Right atrium auricular region (tissue), 2 donors: ENCODE results near the gene JAML. TPM values are rescaled to one million over a fixed set of nuclear protein-coding genes. Genes with fewer than 3 reads are reported as not detected.

Experiments used
- DNase-seq: peaks from one replicate; pipeline ENCODE4 v3.0.0-alpha.2; 2019; ENCODE audit warnings: low spot score
- H3K27ac ChIP-seq, 2 donors: fragments of 200-600 bp; sonication (generic); 1 replicate in 1 of 2; 2 replicates in 1 of 2; pipeline ENCODE4 v1.5.1; 2016 to 2019
- H3K27me3 ChIP-seq, 2 donors: fragments of 200-600 bp; sonication (generic); one replicate each; pipeline versions ENCODE4 v1.5.1 to v1.6.0; 2017 to 2019
- H3K36me3 ChIP-seq: fragments of 200-600 bp; sonication (generic); one replicate; pipeline ENCODE4 v1.5.1; 2016
- H3K4me1 ChIP-seq, 2 donors: fragments of 200-600 bp; sonication (generic); one replicate each; pipeline versions ENCODE4 v1.5.1 to v1.6.0; 2017 to 2019
- H3K4me3 ChIP-seq, 2 donors: fragments of 200-600 bp; sonication (generic); 1 replicate in 1 of 2; 2 replicates in 1 of 2; pipeline ENCODE4 v1.5.1; 2017 to 2019; ENCODE audit warnings: mild to moderate bottlenecking in 1 of 2, moderate library complexity in 1 of 2
- H3K9me3 ChIP-seq, 2 donors: fragments of 200-600 bp; sonication (generic); one replicate each; pipeline ENCODE4 v1.5.1; 2019
- CTCF ChIP-seq, 2 donors: fragments of 200-600 bp; sonication (generic); IDR thresholded peaks; one replicate each; pipeline ENCODE4 v1.5.1; 2019; ENCODE audit warnings: antibody characterized with exemption in 2 of 2
- total RNA-seq, 2 donors: library from RNA; depleted of rRNA; stranded (reverse); fragments of >200 nt; gene quantifications; one replicate each; pipeline ENCODE4 v1.1.0, GENCODE V29; 2016

The JAML gene
- total RNA-seq, 2 donors from 2014 or later = 0.48 to 2.2 TPM

GRCh38 chr11:118226781-118227180 is 2.0 kb upstream of the JAML start:
- no peak for TF ChIP-seq CTCF (IDR thresholded peaks at IDR 0.05)
- no peaks in the 10 kb centered on the region for H3K27me3 ChIP-seq
- DNase-seq = no peak
- H3K4me3 ChIP-seq = no peak overlapping the region
- H3K9me3 ChIP-seq = no peaks in the 10 kb centered on the region
- no peaks in the 10 kb centered on the region for H3K36me3 ChIP-seq
- no peaks in the 10 kb centered on the region for H3K4me1 ChIP-seq
- no peak overlapping the region for H3K27ac ChIP-seq

GRCh38 chr11:118226296-118226695 is 1.5 kb upstream of the JAML start:
- H3K4me1 ChIP-seq = no peaks in the 10 kb centered on the region
- no peak overlapping the region for H3K27ac ChIP-seq
- no peaks in the 10 kb centered on the region for H3K27me3 ChIP-seq
- H3K4me3 ChIP-seq = no peak overlapping the region
- H3K36me3 ChIP-seq = no peaks in the 10 kb centered on the region
- no peak for DNase-seq
- H3K9me3 ChIP-seq = no peaks in the 10 kb centered on the region
- no peak for TF ChIP-seq CTCF (IDR thresholded peaks at IDR 0.05)

- Histone ChIP-seq H3K4me3 (peak overlapping the region in 1 of 2 donors; percentile 10), H3K27me3 (no peaks in the 10 kb centered on the region), H3K9me3 (no peaks in the 10 kb centered on the region), H3K4me1 (no peaks in the 10 kb centered on the region), H3K36me3 (no peaks in the 10 kb centered on the region), H3K27ac (no peak overlapping the region)
- no peak for TF ChIP-seq CTCF (IDR thresholded peaks at IDR 0.05)
- no peak for DNase-seq
Measured at GRCh38 chr11:118223992-118224391, 819 bp downstream of the JAML start.

- Histone ChIP-seq H3K9me3 (no peaks in the 10 kb centered on the region), H3K36me3 (no peaks in the 10 kb centered on the region), H3K27ac (no peak overlapping the region), H3K4me1 (no peaks in the 10 kb centered on the region), H3K4me3 (peak overlapping the region in 1 of 2 donors; percentile 10), H3K27me3 (no peaks in the 10 kb centered on the region)
- TF ChIP-seq CTCF (IDR thresholded peaks at IDR 0.05) = no peak
- DNase-seq = no peak
Measured at GRCh38 chr11:118223570-118223969, 1.2 kb downstream of the JAML start.

- Histone ChIP-seq H3K27ac (no peak overlapping the region), H3K4me1 (no peaks in the 10 kb centered on the region)
Measured at GRCh38 chr11:118222437-118222836, 2.4 kb downstream of the JAML start.

More at GRCh38 chr11:118222437-118222836, 2.4 kb downstream of the JAML start:
- no peak for DNase-seq
- Histone ChIP-seq H3K27me3 (no peaks in the 10 kb centered on the region), H3K9me3 (no peaks in the 10 kb centered on the region), H3K36me3 (no peaks in the 10 kb centered on the region), H3K4me3 (no peak overlapping the region)
- TF ChIP-seq CTCF (IDR thresholded peaks at IDR 0.05) = no peak
